ENCODE measurements around the gene CFAP97.

Gene CFAP97

DNA sequence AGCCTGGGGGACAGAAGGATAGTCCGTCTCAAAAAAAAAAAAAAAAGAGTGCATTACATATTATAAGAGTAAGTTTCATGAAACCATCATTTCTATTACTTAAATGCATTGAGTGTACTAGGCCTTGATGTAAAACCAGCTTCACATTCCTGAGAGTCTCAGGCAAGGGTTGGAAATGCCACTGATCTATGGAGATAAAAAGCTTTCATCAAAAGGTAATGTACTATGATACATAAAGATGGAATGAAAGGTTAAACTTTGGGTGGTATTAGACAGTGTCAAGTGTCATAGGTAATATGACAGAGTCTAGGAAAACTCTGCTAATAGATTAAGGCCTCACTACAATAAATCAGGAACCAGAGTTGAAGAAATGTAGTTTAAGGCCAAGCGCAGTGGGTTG, 7.4 kb downstream of the CFAP97 start:
- no peak for DNase-seq

DNA sequence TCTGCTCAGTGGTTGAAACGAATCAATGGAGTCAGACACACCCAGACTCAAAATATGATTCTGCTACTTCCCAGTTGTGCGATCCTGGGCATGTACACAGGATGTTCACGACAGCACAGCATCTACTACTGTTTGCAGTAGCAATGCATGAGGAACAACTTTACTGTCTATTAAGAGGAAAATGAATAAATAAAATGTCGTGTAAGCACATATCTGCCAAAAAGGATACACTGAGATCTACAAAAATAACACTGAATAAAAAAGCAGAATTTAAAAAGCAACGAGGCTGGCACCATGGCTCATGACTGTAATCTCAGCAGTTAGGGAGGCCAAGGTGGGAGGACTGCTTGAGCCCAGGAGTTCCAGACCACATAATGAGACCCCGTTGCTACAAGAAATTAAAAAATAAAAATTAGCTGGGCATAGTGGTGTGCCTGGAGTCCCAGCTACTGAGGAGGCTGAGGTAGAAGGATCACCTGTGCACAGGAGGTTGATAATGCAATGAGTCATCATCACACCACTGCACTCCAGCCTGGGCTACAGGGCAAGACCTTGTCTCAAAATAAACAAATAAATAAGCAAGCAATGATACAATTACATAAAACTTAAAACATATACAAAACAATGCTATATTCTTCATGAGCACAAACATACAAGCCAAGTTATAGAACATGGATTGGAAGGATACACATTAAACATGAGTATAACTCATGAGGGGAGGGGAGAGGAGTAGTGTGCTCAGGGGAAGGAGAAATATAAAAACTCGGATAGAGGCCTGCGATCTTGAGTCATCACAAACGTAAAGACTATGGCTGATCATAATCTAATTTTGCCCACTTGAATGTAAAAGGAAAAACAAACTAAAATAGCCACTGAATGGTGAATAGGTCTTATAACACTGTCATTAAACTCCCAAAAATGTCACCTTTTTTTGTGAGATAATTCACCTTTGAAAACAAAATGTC, 8.6 kb downstream of the CFAP97 start:
- DNase-seq, result no peak

DNA sequence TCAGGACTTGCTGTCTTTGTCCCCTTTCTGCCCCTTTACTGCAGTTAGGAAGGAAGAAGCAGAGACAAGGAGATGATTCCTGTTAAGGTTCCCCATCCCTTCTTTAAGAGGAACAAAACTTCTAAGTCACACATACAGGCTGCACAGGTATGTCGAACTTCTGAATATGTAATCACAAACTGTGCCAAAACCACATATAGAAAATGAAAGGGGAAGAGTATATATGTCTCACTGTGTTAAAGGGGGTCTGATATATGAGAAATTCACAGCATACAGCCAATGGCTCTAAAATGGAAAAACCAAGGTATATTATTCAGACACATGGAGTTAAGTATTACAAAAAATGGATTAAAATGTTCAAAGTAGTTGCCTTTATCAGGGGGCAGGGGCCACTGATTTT, 11.7 kb downstream of the CFAP97 start:
- no peak for DNase-seq

DNA sequence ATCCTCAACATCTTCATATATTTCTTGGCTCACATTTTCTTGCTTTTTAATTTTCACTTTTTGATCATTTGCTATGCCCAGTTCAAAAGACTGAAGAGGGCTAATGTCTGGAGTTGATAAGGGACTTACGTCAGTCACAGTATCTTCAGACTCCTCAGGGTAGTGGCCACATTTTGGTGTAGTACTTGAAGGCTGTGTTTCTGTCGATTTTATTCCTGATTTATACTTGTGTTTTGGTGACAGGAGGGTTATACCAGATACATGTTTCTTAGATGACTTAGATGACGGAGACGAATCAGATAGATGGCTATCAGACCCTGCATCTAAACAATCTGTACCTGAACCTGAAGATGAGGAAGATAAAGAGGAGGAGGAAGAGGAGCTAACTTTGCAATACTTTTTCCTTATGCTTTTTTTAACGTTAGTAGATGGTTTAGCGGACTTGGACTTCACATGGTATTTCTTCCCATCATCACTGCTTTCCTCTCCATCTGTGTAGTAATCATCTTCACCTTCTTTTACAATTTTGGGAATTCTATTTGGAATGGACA, 13.4 kb downstream of the CFAP97 start:
- no peak for DNase-seq

DNA sequence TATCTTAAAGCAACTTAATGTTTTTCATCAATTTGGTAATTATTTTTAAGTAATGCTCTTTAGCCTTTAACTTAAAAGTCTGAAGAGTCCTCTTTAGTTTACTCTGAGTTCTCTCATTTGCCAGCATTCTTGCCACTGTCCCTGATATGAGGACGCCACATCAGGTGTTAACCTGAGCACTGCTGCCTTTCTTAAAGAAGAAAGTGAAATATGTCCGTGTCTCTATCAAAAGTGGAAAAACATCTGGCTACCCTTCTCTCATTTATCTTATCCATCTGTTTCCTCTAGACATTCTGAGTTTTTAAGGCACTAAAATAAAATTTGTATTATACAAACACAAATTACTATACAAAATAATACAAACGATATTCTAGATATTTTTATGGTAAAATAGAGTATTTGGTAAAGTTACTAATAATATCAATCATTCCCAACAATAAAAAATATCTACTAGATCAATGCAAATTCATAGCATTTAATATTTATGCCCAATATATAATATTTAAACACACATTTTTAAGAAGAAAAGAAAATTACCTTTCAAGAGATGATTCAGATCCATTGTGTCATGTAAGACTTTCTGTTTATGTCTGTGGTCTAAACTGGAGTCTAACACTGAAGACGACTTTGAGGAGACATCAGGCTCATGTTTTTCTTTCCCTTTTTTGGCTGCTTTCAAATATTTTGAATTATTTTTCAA, 14.0 kb downstream of the CFAP97 start:
- no peak for DNase-seq

DNA sequence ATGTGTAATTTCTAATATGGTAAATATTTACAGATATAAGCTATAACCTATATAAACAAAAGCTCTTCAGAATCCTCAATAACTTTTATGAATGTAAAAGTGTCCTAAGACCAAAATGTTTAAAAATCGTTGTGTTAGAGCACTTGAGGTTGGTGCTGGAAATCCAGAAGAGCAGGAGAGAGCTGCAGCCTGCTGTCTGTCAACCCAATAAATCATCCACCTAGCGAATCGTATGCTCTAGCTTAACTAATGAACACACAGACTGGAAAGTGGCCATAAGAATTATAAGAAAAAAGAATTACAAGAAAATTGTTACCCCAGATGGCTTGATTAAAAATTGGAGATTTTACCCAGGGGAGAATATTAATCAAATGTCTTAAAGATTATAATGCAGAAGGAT, 17.0 kb downstream of the CFAP97 start:
- DNase-seq, result no peak

DNA sequence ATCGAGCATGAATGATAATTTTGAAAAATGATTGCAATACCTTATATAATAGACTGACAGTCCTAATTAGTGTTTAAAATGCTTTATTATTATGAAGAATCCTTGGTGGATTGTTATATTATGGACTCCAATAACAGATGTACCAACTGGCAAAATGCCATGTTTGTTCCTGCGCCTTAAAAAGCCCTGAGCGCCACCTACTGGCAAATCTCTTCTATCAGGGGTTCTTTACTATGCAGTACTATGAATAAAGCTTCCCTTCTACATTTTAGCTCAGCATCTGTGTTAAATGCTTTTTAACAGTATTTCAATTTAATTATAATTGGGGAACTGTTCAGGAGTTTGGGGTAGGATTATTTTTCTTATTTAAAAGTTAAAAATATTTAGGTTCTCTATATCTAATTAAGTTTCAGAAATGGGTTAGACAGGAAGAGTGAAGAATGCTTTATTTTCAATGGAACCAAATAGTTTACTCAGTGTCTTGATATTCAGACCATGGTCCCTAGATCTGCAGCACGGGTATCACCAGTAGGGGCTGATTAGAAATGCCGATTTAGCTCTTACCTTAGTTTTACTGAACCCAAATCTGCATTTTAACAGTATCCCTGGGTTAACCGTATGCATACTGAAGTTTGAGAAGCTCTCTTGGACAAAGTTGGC, 20.0 kb downstream of the CFAP97 start:
- peak; percentile 89 for DNase-seq

DNA sequence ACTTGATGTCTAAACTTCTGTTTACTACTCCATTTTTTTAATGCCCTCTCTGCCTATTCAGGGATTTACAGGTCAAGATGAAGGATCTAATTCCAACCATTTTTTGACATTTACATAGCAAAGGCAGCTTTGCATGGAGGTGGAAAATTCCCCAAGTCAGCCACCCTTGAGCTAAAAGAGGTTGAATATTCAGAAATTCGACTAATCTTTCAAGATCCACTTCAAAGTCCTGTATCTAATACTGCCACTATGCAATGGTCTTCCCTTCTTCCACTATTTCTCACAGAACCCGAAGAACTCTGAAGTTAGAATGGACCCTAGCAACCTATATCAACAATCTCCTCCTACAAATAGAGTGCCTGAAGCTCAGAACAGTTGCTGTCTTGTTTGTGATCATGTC, 21.6 kb downstream of the CFAP97 start:
- DNase-seq, result no peak

DNA sequence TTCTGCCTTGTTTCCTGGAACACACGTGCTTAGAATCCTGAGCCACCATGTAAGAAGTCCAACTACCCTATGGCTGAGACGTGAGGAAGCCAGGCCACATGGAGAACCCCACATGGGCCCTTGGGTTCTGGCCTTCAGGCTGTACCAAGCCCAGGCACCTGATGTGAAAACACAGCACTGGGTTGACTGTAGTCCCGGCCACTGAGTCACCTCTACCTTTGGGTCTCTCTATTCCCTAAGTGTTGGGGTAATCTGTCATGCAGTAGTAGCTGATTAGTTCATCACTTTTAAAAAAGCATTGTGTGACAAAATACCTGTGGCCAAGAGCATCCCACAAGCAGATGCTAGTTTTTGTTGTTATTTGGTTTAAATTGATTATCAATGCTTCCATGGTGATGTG, 24.3 kb downstream of the CFAP97 start:
- no peak for DNase-seq

DNA sequence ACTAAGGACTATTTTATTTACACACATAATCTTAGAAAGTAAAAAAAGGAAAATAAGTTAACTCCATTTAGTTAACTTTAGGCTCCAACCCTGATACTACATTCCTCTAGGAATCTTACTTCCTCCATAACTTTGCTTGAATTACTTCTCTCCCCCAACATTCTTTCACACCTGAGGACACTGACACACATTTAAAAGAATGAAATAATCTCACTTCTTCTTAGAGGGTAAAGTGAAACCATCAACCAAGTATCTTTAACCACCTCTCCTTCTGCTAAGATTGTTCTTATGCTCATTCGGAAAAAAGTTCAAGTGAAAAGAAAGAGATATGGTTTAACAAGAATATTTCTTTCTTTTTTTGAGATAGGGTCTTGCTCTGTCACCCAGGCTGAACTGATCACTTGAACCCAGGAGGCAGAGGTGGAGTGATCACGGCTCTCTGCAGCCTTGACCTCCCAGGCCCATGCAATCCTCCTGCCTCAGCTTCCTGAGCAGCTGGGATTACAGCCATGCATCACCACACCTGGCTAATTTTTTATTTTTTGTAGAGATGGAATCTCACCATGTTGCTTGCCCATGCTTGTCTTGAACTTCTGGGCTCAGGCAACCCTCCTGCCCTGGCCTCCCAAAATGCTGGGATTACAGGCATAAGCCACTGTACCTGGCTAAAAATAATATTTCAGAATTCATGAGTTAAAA, 32.3 kb downstream of the CFAP97 start:
- no peak for DNase-seq

DNA sequence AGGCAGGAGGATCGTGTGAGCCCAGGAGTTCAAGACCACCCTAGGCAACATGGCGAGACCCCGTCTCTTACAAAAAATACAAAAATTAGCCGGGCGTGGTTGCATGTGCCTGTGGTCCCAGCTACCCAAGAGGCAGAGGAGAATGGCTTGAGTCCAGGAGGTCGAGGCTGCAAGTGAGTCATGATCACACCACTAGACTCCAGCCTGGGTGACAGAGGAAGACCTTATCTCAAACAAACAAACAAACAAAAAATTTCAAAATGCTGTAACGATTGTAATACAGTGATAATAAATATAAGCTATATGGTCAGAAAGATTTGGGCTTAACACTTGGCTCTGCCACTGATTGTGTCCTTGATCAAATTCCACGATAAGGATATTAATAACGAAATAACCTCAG, 36.6 kb downstream of the CFAP97 start:
- no peak for DNase-seq

DNA sequence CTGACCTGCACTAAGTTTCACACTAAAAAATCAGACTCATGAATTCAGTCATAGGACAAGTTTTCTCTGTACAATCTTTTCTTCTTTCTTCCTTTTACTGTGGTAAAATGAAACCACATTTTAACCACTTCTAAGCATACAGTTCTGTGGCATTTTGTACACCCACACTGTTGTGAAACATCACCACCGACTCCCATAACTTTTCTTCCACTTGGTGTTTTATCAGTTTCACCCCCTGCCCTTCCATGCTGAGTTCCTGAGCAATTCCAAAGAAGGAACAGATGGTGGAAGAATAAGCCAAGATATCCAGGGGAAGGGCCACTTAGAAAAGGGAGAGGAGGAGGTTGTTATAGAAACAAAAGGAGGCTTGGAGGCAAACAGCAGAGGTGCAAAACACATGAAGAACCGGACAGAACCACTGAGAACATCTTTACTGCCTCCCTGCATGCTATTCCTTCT, 38.2 kb downstream of the CFAP97 start:
- no peak for DNase-seq

DNA sequence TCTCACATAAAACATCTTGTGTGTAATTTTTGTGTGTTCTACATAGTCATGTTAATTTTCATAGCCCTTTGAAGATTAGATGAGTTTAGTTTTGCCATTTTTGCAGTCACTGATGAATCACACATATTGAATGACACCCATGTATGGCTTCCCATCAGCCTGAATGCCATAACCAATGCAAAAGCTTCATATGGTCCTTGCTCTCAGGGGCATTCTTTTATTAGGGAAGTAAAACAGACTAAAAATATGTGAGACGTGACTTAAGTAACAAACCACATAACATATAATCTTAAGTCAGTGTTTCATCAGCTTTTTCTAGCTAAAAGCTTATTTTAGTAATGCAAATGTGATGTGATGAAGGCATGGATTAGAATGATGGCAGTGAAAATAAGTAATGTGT, 52.5 kb downstream of the CFAP97 start:
- DNase-seq, result no peak

DNA sequence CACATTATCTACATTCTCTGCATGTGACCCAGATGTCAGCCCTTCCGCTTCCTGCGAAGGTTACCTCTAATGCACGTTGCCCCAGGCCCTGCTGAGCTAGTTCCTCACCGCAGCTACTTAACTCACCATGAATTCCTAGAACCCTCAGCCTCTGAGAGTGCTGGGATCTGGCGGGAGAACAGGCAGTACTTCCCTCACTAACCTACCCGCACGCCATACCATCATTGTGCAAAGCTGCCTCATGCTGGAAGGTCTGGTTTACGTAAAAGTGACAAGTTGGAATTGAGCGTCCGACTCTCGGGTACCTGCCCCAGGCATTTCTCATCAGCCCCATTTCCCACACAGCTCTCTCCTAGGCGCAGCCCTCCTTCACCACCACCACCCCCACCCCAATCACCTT, 54.4 kb downstream of the CFAP97 start:
- DNase-seq, result no peak

DNA sequence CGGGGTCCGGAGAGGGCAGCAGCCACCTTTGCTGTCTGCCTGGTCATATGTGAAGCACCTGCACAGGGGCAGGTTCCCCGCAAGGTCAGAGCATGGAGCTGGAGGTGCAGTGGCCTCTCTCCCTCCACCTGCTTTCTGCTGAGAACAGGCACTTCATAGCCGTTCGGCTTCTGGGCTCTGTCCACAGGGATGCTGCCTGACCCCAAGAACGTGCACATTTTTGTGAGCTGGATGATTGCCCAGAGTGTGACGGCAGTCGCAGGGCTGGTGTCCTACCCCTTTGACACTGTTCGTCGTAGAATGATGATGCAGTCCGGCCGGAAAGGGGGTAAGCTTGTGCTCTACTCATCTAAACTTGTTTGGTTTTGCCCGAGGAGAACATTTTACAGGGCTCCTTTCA, 58.2 kb downstream of the CFAP97 start:
- no peak for DNase-seq

DNA sequence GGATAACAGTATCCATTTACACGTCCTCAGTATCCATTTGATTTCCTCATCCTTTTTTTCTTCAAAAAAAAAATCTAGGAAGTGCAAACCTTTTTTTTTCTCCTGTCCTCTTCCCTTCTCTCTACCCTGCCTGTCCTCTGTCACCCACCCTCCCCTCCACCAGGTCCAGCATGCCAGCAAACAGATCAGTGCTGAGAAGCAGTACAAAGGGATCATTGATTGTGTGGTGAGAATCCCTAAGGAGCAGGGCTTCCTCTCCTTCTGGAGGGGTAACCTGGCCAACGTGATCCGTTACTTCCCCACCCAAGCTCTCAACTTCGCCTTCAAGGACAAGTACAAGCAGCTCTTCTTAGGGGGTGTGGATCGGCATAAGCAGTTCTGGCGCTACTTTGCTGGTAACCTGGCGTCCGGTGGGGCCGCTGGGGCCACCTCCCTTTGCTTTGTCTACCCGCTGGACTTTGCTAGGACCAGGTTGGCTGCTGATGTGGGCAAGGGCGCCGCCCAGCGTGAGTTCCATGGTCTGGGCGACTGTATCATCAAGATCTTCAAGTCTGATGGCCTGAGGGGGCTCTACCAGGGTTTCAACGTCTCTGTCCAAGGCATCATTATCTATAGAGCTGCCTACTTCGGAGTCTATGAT, 59.1 kb downstream of the CFAP97 start:
- DNase-seq, result no peak

DNA sequence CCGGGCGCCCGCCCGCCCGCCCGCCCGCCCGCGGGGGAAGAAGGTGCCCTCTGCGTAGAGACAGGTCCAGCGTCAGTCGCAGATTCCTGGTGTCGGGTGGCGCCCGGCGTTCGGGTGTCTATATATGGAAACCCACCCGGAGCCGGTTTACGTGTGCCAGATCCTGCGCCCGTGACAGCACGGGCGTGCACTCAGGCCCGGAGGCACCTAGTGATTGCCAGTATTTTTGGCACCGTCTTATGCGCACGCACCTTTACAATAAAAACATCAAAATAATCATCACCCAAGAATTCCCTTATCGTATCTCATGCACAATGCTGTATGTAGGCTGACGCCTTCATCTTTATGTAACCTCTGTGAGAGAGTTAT, 60.2 kb downstream of the CFAP97 start:
- DNase-seq, result peak; percentile 40

DNA sequence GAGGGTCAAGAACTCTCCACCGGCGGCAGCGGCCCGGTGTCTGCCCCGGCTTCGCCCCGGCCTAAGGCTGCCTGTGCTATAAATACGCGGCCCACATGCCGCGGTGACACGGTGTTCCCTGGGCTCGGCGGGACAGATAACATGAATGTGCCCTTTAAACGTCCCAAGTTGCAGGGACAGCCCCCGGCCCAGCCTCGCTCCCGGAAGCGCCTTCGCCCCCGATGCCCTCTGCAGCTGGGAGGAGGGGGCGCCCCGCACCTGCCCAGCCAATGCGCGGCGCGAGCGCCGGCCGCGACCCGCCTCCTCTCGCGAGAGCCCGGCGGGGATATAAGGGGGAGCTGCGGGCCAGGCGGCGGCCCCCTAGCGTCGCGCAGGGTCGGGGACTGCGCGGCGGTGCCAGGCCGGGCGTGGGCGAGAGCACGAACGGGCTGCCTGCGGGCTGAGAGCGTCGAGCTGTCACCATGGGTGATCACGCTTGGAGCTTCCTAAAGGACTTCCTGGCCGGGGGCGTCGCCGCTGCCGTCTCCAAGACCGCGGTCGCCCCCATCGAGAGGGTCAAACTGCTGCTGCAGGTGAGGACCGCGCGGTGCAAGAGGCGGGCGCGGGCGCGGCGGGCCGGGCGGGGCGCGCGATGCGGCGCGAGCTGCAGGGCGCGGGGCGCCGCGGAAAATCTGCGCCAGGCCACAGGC, 60.7 kb downstream of the CFAP97 start, which contains the start of gene SLC25A4:
SLC25A4 (plus strand) TSS at position 355 of the 689 bp plus-strand sequence; CDS start at position 462, 107 bp downstream.
- DNase-seq, result peak; percentile 83

DNA sequence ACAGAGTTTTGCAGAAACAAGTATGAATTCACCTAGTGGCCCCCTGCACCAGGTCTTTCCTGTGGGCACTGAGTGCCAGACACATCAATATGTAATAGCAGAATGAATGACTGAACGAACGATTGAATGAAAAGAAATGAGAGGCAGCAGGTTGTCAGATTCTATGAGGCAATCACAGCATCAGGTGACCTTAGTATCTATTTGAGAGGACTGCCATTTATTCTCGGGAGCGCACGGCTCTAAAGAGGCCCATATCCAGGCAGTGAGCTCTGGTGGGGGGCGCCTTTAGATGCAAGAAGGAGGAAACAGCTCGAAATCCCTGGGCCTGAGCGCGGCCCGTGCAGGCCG, 61.3 kb downstream of the CFAP97 start:
- no peak for DNase-seq

DNA sequence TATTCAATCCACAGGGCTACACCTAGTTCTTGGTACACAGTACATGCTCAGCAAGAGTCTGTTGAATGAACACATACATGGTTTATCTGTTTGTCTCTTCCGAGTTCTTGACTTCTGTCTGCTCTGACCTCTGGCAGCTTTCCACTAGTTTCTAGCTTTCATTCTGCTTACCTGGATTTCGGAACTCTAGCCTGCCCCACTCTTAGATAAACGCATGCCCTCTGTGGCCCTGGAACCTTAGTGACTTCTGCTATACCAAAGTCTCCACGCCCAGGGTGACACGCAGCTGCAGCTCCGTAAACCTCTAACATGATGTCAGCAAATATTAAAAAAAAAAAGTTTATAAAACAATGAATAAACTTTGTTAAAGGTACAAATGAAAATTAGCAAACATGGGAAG, 62.0 kb downstream of the CFAP97 start:
- no peak for DNase-seq

DNA sequence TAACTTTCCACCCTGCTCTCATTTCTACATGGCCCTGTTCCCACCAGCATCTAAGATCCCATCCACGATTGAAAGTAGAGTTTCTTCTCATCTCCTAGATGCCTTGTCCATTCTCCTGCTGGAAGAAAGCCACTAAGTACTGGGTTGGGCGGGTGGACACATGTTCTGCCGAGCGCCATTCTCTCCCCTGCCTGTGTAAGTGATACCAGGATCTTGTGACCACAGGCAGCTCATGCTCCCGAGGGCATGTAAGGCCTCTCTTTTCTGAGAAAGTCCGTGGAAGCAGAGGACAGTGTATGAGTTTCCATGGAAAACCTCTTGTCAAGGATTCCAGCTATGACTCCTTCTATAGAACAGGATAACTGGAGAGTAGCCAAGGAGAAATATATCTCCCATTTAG, 64.1 kb downstream of the CFAP97 start:
- no peak for DNase-seq

DNA sequence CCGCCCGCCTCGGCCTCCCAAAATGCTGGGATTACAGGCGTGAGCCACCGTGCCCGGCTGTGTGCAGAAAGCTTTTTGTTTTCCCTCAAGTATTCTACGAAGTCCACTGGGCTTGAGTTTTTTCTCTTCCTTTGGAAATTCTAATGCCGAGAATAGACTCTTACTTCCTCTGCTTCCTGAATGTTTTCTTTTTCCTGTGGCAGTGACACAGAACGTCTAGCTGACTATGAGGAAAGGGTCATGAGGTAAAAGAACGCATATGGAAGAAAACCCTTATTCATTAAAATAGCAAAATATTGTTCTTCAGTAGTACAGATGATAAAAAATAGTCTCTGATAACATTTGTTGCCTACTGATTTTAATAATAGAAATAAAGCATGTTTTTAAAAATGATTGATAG, 65.6 kb downstream of the CFAP97 start:
- DNase-seq, result no peak

Data from NCI-H1436 (cell line).